DMS53 (cell line): ENCODE measurements around the gene IGFBP2.

ENCODE experiments used
- DNase-seq: peaks from one replicate; lab custom pipeline; 2025; lab: John Stamatoyannopoulos, UW

IGFBP2 gene

DNA sequence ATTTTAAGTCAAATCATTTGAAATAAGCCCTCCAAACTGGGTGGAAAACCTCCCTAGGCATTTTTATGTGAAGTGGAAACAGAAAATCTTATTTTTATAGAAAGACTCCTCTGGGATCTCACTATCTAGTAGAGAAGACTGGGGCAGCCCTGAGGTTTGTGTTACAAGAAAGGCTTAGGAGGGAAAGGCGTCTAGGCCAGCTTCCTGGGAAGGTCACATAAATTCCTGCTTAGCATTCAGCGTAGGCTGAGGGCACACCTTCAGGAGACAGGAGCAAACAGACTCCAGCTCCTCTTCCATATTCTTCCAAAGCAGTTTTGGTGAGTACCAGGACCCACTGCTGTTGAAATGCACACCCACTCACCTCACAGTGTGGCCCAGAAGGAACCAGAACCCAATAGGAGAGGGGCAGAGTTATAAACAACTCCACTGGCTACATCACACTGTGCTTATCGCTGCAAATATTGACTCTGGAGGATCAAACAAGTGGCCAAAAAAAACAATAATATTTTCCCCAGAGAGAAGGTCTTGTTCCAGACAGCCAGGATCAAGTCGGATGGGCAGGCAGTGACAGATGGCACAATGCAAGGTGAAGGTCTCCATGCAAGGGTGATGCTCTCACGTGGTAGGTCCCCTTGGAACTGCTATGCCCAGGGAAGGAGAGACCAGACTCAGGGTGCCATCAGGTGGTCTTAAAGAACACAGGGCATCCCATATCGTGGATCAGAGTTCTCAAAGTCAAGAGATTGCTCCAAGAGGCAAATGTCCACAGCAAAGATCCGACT, 17.7 kb upstream of the IGFBP2 start:
- peak; percentile 54 for DNase-seq

DNA sequence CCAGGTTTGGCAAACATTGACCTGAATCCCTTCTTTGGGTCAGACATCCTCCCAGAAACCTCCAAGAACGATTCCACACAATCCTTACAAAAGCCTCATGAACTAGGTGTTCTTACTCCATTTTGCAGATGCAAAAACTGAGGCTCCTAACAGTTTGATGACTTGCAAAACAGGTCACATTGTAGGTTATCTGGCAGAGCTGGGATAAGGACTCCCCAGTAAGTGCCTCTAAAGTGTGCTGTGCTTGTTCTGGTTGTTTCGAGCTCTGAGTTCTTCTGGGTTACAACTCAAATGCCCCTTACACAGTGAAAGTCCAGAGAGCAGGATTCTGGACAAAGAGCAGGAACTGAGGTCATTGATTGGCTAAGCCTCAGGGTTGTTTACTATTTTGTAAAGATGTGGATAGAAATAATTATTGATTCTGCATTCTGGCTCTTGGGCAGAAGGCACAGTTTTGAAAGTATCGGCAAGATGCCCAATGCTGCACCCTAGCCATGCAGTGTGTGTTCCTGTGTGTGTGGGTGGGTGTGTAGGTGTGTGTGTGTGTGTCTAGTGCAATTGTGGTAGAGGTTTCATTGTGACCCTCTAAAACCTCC, 17.0 kb upstream of the IGFBP2 start:
- no peak for DNase-seq

- DNase-seq, result no peak
Observed at GRCh38 chr2:216617159-216617815, 15.9 kb upstream of the IGFBP2 start.

GRCh38 chr2:216618785-216619184, 14.4 kb upstream of the IGFBP2 start:
- no peak for DNase-seq

DNA sequence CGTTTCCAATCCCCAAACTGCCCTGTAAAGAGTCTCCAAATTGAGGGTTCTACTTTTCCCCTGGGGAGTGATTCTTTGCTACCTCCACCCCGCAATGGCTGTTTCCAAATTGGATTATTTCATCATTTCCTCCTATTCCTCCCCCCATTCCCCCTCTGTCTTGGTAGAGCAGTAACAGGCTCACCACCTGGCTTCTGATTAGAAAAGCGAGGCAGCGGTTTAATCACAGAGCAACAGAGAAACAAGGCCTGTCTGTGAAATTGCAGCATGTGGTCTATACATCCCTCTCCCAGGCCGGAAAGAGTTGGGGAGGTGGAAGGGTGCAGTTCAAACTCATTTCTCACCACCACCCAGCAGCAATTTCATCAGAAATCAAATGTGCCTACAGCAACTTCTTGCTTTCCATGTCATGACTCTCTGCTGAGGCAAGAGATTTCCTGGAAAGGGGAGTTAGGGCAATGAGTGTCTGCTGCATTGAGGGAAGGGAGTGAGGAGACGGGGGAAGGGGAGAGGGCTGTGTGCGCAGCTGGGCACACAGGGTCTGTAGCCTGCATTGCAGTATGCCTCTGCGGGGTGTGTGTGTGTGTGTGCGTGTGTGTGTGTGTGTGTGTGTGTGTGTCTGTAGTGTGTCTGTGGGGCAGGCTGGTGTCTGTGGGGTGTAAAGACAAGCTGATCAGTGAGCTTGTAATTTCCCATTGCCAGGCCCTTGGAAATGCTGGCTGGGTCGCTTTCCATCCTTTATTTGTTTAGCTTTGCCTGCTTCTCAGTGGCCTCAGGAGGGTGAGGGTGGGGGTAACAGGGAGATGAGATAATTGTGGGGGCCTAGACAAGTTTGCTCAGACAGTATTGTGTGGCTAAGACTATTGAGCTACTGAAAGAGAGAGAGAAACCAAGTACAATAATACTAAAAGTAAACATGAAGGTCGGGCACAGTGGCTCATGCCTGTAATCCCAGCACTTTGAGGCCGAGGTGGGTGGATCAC, 13.5 kb upstream of the IGFBP2 start:
- peak; percentile 70 for DNase-seq

- no peak for DNase-seq
Observed at GRCh38 chr2:216620786-216621185, 12.4 kb upstream of the IGFBP2 start.

- no peak for DNase-seq
Observed at GRCh38 chr2:216621292-216621691, 11.9 kb upstream of the IGFBP2 start.

- no peak for DNase-seq
Observed at GRCh38 chr2:216622526-216622925, 10.7 kb upstream of the IGFBP2 start.

GRCh38 chr2:216624251-216624650, 9.0 kb upstream of the IGFBP2 start:
- no peak for DNase-seq

- no peak for DNase-seq
Observed at GRCh38 chr2:216626168-216626874, 6.9 kb upstream of the IGFBP2 start.

DNA sequence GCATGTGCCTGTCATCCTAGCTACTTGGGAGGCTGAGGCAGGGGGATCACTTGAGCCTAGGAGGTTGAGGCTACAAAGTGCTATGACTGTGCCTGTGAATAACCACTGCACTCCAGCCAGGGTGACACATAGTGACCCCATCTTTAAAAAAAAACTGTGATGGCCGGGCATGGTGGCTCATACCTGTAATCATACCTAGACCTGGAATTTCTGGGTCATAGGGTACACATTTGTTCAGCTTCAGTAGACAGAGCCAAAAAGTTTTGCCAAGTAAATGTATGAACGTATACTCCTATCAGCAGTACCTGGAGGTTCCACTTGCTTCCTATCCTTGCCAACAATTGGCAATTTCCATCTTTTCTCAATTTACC, 6.4 kb upstream of the IGFBP2 start:
- no peak for DNase-seq

- DNase-seq, result no peak
Observed at GRCh38 chr2:216629784-216630183, 3.4 kb upstream of the IGFBP2 start.

DNA sequence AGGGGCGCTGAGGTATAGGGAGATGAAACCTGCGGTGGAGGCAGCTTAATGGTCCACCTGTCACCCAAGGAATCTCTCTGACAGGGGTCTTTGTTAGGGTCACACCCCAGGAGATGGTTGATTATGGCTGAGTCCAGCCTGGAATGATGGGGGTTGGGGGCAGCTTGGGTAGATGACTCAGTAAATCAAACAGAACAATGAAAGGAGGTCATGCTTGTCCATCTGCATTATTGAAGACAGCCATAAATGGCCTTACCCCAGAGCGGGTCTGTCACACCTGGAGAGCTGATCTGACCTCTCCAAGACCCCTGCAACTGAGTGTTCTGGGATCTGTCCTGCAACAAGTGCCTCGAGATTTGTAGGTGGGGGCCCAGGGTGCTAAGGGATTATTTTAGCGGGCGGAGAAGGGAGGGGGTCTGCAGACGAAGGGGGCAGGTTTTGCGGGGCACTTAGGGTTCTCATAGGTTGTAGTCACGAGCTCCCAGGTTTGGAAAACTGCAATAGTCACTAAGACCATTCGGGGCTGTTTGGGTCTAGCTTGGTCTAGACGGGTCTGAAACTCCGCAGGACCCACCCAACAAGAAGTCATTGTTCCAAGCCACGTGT, 771 bp upstream of the IGFBP2 start:
- DNase-seq, result peak; percentile 80

DNA sequence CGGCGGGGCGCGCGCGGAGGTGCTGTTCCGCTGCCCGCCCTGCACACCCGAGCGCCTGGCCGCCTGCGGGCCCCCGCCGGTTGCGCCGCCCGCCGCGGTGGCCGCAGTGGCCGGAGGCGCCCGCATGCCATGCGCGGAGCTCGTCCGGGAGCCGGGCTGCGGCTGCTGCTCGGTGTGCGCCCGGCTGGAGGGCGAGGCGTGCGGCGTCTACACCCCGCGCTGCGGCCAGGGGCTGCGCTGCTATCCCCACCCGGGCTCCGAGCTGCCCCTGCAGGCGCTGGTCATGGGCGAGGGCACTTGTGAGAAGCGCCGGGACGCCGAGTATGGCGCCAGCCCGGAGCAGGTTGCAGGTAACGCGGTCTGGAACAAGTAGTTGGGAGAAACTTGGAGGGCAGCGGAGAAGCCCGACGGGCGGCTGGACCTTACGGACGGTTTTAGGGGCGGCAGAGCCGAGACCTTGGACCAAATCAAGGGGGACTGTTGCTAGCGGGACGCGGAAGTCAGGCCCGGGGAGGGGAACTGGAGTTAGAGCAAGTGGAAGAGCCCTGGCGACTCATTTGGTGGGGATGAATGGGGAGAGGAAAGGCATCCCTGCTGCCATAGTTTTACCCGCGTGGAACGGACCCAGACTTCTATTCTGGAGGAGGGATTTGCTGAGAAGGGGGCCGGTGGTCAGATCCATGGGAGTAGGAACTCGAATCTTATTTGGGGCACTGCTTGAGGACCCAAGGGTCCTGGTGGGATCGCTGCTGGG, 573 bp downstream of the IGFBP2 start:
- peak; percentile 71 for DNase-seq

- peak; percentile 35 for DNase-seq
Observed at GRCh38 chr2:216634370-216635148, 1.3 kb downstream of the IGFBP2 start.

GRCh38 chr2:216635171-216635570, 2.0 kb downstream of the IGFBP2 start:
- no peak for DNase-seq

DNA sequence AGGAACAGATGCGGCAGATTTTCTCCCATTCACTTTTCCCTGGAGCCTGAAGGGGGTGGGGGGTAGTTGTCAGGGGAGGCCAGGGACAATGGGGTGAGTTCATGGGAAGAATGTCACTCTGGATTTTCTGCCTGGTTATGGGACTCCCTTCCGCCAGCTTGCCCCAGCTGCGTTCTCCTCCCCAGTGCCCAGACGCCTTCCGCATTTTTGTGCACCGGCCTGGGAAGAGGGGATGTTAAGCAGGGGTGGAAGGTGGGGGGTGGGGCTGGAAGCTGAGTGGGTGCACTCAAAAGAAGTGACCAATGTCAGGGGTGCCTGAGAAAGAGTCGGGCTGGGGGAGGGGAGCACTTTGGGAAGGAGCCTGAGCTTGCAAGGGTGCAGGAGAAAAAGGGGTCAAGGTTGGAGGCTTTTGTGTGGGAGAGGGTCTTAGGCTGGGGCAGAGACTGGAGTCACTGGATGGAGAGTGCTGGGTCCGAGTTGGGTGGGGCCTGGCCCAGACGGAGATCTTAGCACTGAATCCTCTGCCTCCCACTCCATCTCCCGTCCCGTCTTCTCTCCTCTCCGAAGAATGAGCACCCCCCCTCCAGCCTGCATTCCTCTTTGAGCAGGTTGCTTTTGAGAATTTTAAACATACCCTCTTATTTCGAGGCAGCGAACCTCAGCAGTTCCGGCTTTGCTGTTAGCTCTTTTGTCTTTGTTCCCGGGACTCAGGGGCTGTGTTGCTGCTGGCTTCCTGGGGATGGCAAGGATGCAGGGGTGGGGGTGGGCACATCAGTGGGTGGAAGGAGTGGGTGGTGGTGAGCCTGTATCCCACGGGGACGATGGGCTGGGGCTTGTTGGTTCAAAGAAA, 2.7 kb downstream of the IGFBP2 start:
- DNase-seq, result no peak
